Stimulated activated memory B cell treated with anti-CD40 and anti-IgM and Interleukin-4, amounts not matched to agents 10 μg/mL and 1 μg/mL and 100 μg/mL, for 72 hours (primary cell): ENCODE data around the gene ASPSCR1.
"Not testable (repeated sequence)": the region's sequence is repeated elsewhere in the genome, so short reads cannot be mapped to it uniquely, and the experiment has no call there.

Source experiments
- ATAC-seq: fragments of 150-1000 bp; cut with Tn5 transposase; 2 replicates; pipeline ENCODE4 v1.10.0; 2021
- H3K27ac Mint-ChIP-seq: one replicate; pipeline ENCODE4 v1.8.0; 2022; ENCODE audit warnings: mild to moderate bottlenecking, mixed read lengths
- H3K27me3 Mint-ChIP-seq: one replicate; pipeline ENCODE4 v1.8.0; 2022; ENCODE audit warnings: mixed read lengths
- H3K36me3 Mint-ChIP-seq: one replicate; pipeline ENCODE4 v1.8.0; 2022; ENCODE audit warnings: mixed read lengths
- H3K4me1 Mint-ChIP-seq: one replicate; pipeline ENCODE4 v1.8.0; 2022; ENCODE audit warnings: mixed read lengths
- H3K4me3 Mint-ChIP-seq: one replicate; pipeline ENCODE4 v1.8.0; 2022; ENCODE audit warnings: mild to moderate bottlenecking, moderate library complexity, mixed read lengths
- H3K9me3 Mint-ChIP-seq: one replicate; pipeline ENCODE4 v1.8.0; 2022; ENCODE audit warnings: mixed read lengths

ASPSCR1 gene

GRCh38 chr17:81953443-81953842 is 24.0 kb upstream of the ASPSCR1 start:
- not testable (repeated sequence) for H3K4me1 Mint-ChIP-seq, H3K4me3 Mint-ChIP-seq, H3K36me3 Mint-ChIP-seq, H3K27ac Mint-ChIP-seq, ATAC-seq, H3K9me3 Mint-ChIP-seq
- H3K27me3 Mint-ChIP-seq, result peaks cover 55% of the 10 kb centered on the region

- Mint-ChIP-seq H3K4me1 (no peaks in the 10 kb centered on the region), H3K4me3 (no peak overlapping the region), H3K27me3 (peaks cover 63% of the 10 kb centered on the region), H3K27ac (no peak overlapping the region), H3K36me3 (no peaks in the 10 kb centered on the region), H3K9me3 (no peaks in the 10 kb centered on the region)
- no peak for ATAC-seq
Measured at GRCh38 chr17:81954131-81955057, 23.0 kb upstream of the ASPSCR1 start.

GRCh38 chr17:81955058-81955681 is 22.3 kb upstream of the ASPSCR1 start:
- H3K4me3 Mint-ChIP-seq, result no peak overlapping the region
- H3K9me3 Mint-ChIP-seq, result no peaks in the 10 kb centered on the region
- H3K27ac Mint-ChIP-seq, result no peak overlapping the region

GRCh38 chr17:81955756-81956544 is 21.5 kb upstream of the ASPSCR1 start:
- H3K4me1 Mint-ChIP-seq, result no peaks in the 10 kb centered on the region
- H3K4me3 Mint-ChIP-seq, result no peak overlapping the region
- H3K9me3 Mint-ChIP-seq, result no peaks in the 10 kb centered on the region
- ATAC-seq, result no peak
- H3K27ac Mint-ChIP-seq, result no peak overlapping the region
- no peaks in the 10 kb centered on the region for H3K36me3 Mint-ChIP-seq
- H3K27me3 Mint-ChIP-seq, result peaks cover 57% of the 10 kb centered on the region

More at GRCh38 chr17:81955058-81955681, 22.3 kb upstream of the ASPSCR1 start:
- no peaks in the 10 kb centered on the region for H3K4me1 Mint-ChIP-seq
- no peak for ATAC-seq
- peaks cover 63% of the 10 kb centered on the region for H3K27me3 Mint-ChIP-seq
- H3K36me3 Mint-ChIP-seq, result no peaks in the 10 kb centered on the region

GRCh38 chr17:81956607-81957589 is 20.5 kb upstream of the ASPSCR1 start:
- H3K27me3 Mint-ChIP-seq, result peaks cover 57% of the 10 kb centered on the region
- ATAC-seq, result no peak
- no peaks in the 10 kb centered on the region for H3K36me3 Mint-ChIP-seq
- H3K27ac Mint-ChIP-seq, result no peak overlapping the region
- no peaks in the 10 kb centered on the region for H3K9me3 Mint-ChIP-seq
- H3K4me3 Mint-ChIP-seq, result no peak overlapping the region
- H3K4me1 Mint-ChIP-seq, result no peaks in the 10 kb centered on the region

GRCh38 chr17:81957691-81958432 is 19.6 kb upstream of the ASPSCR1 start:
- H3K27ac Mint-ChIP-seq, result no peak overlapping the region
- H3K27me3 Mint-ChIP-seq, result peaks cover 66% of the 10 kb centered on the region
- no peak for ATAC-seq
- H3K9me3 Mint-ChIP-seq, result no peaks in the 10 kb centered on the region
- no peaks in the 10 kb centered on the region for H3K36me3 Mint-ChIP-seq
- H3K4me1 Mint-ChIP-seq, result no peaks in the 10 kb centered on the region
- H3K4me3 Mint-ChIP-seq, result no peak overlapping the region

GRCh38 chr17:81958633-81959342 is 18.6 kb upstream of the ASPSCR1 start:
- no peaks in the 10 kb centered on the region for H3K4me1 Mint-ChIP-seq
- ATAC-seq, result no peak
- no peaks in the 10 kb centered on the region for H3K36me3 Mint-ChIP-seq
- H3K27me3 Mint-ChIP-seq, result peaks cover 73% of the 10 kb centered on the region
- no peak overlapping the region for H3K27ac Mint-ChIP-seq
- H3K4me3 Mint-ChIP-seq, result peak overlapping the region; percentile 67
- H3K9me3 Mint-ChIP-seq, result no peaks in the 10 kb centered on the region

GRCh38 chr17:81959362-81960129 is 17.9 kb upstream of the ASPSCR1 start:
- Mint-ChIP-seq H3K27ac (no peak overlapping the region), H3K36me3 (no peaks in the 10 kb centered on the region), H3K9me3 (no peaks in the 10 kb centered on the region), H3K4me1 (no peaks in the 10 kb centered on the region), H3K27me3 (peaks cover 72% of the 10 kb centered on the region), H3K4me3 (peak overlapping the region; percentile 67)
- ATAC-seq, result peak; percentile 91

GRCh38 chr17:81960130-81960958 is 17.1 kb upstream of the ASPSCR1 start:
- Mint-ChIP-seq H3K27me3 (peaks cover 66% of the 10 kb centered on the region), H3K4me1 (no peaks in the 10 kb centered on the region), H3K9me3 (no peaks in the 10 kb centered on the region), H3K27ac (no peak overlapping the region), H3K4me3 (no peak overlapping the region), H3K36me3 (no peaks in the 10 kb centered on the region)
- no peak for ATAC-seq

GRCh38 chr17:81961087-81961511 is 16.3 kb upstream of the ASPSCR1 start, which contains the start of gene NOTUM:
Gene NOTUM, minus strand, starts transcription at chr17:81961187. Its CDS starts 278 bp downstream, at chr17:81960909.
- Mint-ChIP-seq H3K27ac (no peak within 1 kb of the TSS), H3K4me1 (no peaks in the 10 kb centered on the region), H3K36me3 (no peaks in the 10 kb centered on the region), H3K4me3 (no peak within 1 kb of the TSS), H3K9me3 (no peaks in the 10 kb centered on the region), H3K27me3 (peaks cover 59% of the 10 kb centered on the region)
- no peak for ATAC-seq

- peaks cover 6% of the 10 kb centered on the region for H3K4me1 Mint-ChIP-seq
- H3K27ac Mint-ChIP-seq, result no peak overlapping the region
- H3K9me3 Mint-ChIP-seq, result no peaks in the 10 kb centered on the region
- no peak for ATAC-seq
- peaks cover 53% of the 10 kb centered on the region for H3K27me3 Mint-ChIP-seq
- no peak overlapping the region for H3K4me3 Mint-ChIP-seq
- H3K36me3 Mint-ChIP-seq, result no peaks in the 10 kb centered on the region
Measured at GRCh38 chr17:81961521-81962498, 15.6 kb upstream of the ASPSCR1 start.
